ENCODE measurements around the gene PCNX2.

The PCNX2 gene

GRCh38 chr1:232992227-232992626 is 303.3 kb downstream of the PCNX2 start:
- TF ChIP-seq REST (IDR thresholded peaks at IDR 0.05; ENCODE audit: insufficient read depth in 1 of 2, low read depth in 2 of 2, low read length in 2 of 2): no peak
- TF ChIP-seq SIN3A (IDR thresholded peaks at IDR 0.05; ENCODE audit: borderline replicate concordance, insufficient read depth, low read length): no peak
- TF ChIP-seq FOXP2 (optimal IDR thresholded peaks at IDR 0.05; ENCODE audit: borderline replicate concordance, extremely low read depth, extremely low read length, insufficient read depth): no peak
- no peak for TF ChIP-seq POLR2AphosphoS5 (IDR thresholded peaks at IDR 0.05; ENCODE audit: low read depth, low read length)
- TF ChIP-seq TAF1 (IDR thresholded peaks at IDR 0.05; ENCODE audit: borderline replicate concordance, insufficient read depth, low read length): no peak

GRCh38 chr1:232991238-232991637 is 304.3 kb downstream of the PCNX2 start:
- no peak for TF ChIP-seq SIN3A (IDR thresholded peaks at IDR 0.05; ENCODE audit: borderline replicate concordance, insufficient read depth, low read length)
- TF ChIP-seq POLR2AphosphoS5 (IDR thresholded peaks at IDR 0.05; ENCODE audit: low read depth, low read length): no peak
- TF ChIP-seq TAF1 (IDR thresholded peaks at IDR 0.05; ENCODE audit: borderline replicate concordance, insufficient read depth, low read length): no peak
- no peak for TF ChIP-seq FOXP2 (optimal IDR thresholded peaks at IDR 0.05; ENCODE audit: borderline replicate concordance, extremely low read depth, extremely low read length, insufficient read depth)
- TF ChIP-seq REST (IDR thresholded peaks at IDR 0.05; ENCODE audit: insufficient read depth in 1 of 2, low read depth in 2 of 2, low read length in 2 of 2): no peak

- TF ChIP-seq TAF1 (IDR thresholded peaks at IDR 0.05; ENCODE audit: borderline replicate concordance, insufficient read depth, low read length): no peak
- no peak for TF ChIP-seq REST (IDR thresholded peaks at IDR 0.05; ENCODE audit: insufficient read depth in 1 of 2, low read depth in 2 of 2, low read length in 2 of 2)
- no peak for TF ChIP-seq SIN3A (IDR thresholded peaks at IDR 0.05; ENCODE audit: borderline replicate concordance, insufficient read depth, low read length)
- no peak for TF ChIP-seq FOXP2 (optimal IDR thresholded peaks at IDR 0.05; ENCODE audit: borderline replicate concordance, extremely low read depth, extremely low read length, insufficient read depth)
- no peak for TF ChIP-seq POLR2AphosphoS5 (IDR thresholded peaks at IDR 0.05; ENCODE audit: low read depth, low read length)
These were observed 305.1 kb downstream of the PCNX2 start for GRCh38 chr1:232990176-232991128.

GRCh38 chr1:232988572-232989040 is 306.9 kb downstream of the PCNX2 start:
- no peak for TF ChIP-seq SIN3A (IDR thresholded peaks at IDR 0.05; ENCODE audit: borderline replicate concordance, insufficient read depth, low read length)
- TF ChIP-seq FOXP2 (optimal IDR thresholded peaks at IDR 0.05; ENCODE audit: borderline replicate concordance, extremely low read depth, extremely low read length, insufficient read depth): no peak
- TF ChIP-seq TAF1 (IDR thresholded peaks at IDR 0.05; ENCODE audit: borderline replicate concordance, insufficient read depth, low read length): no peak
- no peak for TF ChIP-seq POLR2AphosphoS5 (IDR thresholded peaks at IDR 0.05; ENCODE audit: low read depth, low read length)
- TF ChIP-seq REST (IDR thresholded peaks at IDR 0.05; ENCODE audit: insufficient read depth in 1 of 2, low read depth in 2 of 2, low read length in 2 of 2): no peak

Data from PFSK-1 (cell line).